Effector memory CD4-positive, alpha-beta T cell (primary cell): ENCODE measurements around the gene GPX1.

Experiments used
- DNase-seq, 3 donors: peaks; one replicate each; pipeline ENCODE4 v3.0.0-alpha.2; 2020
- H3K27ac ChIP-seq: 2 replicates; pipeline ENCODE4 v1.7.0; 2013; ENCODE audit warnings: mild to moderate bottlenecking, low read length, moderate library complexity; ENCODE audit not compliant: insufficient read depth, poor library complexity, severe bottlenecking
- H3K27me3 ChIP-seq: replicated peaks from 2 replicates; pipeline ENCODE4 v1.7.0; 2013; ENCODE audit warnings: mild to moderate bottlenecking, low read length; ENCODE audit not compliant: insufficient read depth, control insufficient read depth, poor library complexity, severe bottlenecking
- H3K36me3 ChIP-seq: 2 replicates; pipeline ENCODE4 v1.7.0; 2013; ENCODE audit warnings: mild to moderate bottlenecking, low read length, moderate library complexity; ENCODE audit not compliant: control insufficient read depth, insufficient read depth
- H3K4me1 ChIP-seq: 2 replicates; pipeline ENCODE4 v1.7.0; 2013; ENCODE audit warnings: low read length, mild to moderate bottlenecking; ENCODE audit not compliant: control insufficient read depth, insufficient read depth, poor library complexity, severe bottlenecking
- H3K4me3 ChIP-seq: 2 replicates; pipeline ENCODE4 v1.7.0; 2013; ENCODE audit warnings: low read length, low read depth, mild to moderate bottlenecking; ENCODE audit not compliant: insufficient read depth, poor library complexity, severe bottlenecking
- H3K9me3 ChIP-seq: 2 replicates; pipeline ENCODE4 v1.7.0; 2013; ENCODE audit warnings: mild to moderate bottlenecking, low read length, moderate library complexity; ENCODE audit not compliant: control insufficient read depth

The GPX1 gene

DNA sequence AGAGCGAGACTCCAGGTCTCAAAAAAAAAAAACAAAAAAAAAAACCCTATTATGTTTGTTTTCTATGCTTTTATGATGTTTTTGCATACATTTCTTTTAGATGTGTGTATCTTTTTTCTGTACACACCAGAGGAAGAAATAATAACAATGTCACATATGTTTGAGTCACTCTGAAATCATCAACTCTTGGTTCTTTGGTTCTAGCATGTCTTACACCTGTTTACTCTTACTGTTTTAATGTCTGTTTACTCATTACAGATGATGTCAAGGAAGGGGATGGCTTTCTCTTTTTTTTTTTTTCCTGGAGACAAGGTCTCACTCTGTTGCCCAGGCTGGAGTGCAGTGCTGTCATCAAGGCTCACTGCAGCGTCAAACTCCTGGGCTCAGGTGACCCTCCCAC lies 29.6 kb upstream of the GPX1 start:
- no peak for DNase-seq
- H3K4me3 ChIP-seq, result no peak overlapping the region
- peaks cover 9% of the 10 kb centered on the region for H3K4me1 ChIP-seq
- H3K27ac ChIP-seq, result no peak overlapping the region
- no peaks in the 10 kb centered on the region for H3K27me3 ChIP-seq
- no peaks in the 10 kb centered on the region for H3K9me3 ChIP-seq
- peaks cover 4% of the 10 kb centered on the region for H3K36me3 ChIP-seq

DNA sequence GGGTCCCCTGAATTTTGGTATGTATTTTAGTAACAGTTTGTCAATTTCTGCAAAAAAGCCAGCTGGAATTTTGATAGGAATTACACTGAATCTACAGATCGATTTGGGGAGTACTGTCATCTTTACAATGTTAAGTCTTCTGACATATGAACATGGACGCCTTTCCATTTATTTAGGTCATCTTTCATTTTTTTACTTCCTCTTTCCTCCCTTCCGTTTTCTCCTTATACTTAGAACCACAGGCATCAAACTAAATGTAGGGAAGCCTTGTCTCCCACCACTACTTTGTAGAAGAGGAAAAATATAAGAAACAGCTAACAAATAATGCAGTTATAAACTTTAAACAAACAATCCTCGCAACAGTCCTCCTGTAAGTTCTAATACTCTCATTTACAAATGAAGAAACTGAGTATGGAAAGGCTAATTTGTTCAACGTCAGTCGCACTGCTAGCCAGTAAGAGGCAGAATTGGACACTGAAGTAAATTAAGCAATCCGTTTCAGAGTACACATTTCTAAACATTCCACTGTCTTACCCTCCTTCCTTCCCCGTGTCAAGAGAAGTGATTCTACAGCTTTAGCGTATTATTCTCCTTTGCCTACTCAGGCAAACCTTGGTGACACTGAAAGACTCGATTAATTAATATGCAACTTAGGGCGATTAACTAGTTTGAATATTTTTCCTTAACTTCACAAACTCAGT lies 28.1 kb upstream of the GPX1 start:
- no peaks in the 10 kb centered on the region for H3K27me3 ChIP-seq
- H3K4me1 ChIP-seq, result peaks cover 9% of the 10 kb centered on the region
- peaks cover 4% of the 10 kb centered on the region for H3K36me3 ChIP-seq
- DNase-seq, result no peak
- no peak overlapping the region for H3K27ac ChIP-seq
- no peak overlapping the region for H3K4me3 ChIP-seq
- no peaks in the 10 kb centered on the region for H3K9me3 ChIP-seq

DNA sequence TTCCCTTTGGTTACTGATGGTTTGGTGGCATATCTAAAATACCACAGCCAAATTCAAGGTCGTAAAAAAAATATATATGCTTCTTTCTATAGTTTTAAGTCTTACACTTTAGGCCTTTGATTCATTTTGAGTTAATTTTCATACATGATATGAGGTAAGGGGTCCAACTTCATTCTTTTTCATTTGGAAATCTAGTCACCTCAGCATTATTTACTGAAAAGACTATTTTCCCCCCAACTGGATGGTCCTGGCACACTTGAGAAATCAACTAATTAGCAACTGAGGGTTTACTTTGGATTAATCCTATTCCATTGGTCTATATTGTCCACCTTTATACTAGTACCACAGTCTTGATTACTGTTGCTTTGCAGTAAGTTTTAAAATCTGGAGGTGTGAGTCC lies 27.5 kb upstream of the GPX1 start:
- Histone ChIP-seq H3K9me3 (no peaks in the 10 kb centered on the region), H3K36me3 (peaks cover 4% of the 10 kb centered on the region), H3K4me3 (no peak overlapping the region), H3K27me3 (no peaks in the 10 kb centered on the region), H3K27ac (no peak overlapping the region), H3K4me1 (peaks cover 9% of the 10 kb centered on the region)
- no peak for DNase-seq

GRCh38 chr3:49383387-49383786 lies 25.2 kb upstream of the GPX1 start:
- Histone ChIP-seq H3K27me3 (no peaks in the 10 kb centered on the region), H3K4me3 (no peak overlapping the region), H3K36me3 (no peaks in the 10 kb centered on the region), H3K9me3 (no peaks in the 10 kb centered on the region), H3K4me1 (peaks cover 9% of the 10 kb centered on the region), H3K27ac (no peak overlapping the region)
- DNase-seq, result no peak

GRCh38 chr3:49378249-49378895 lies 20.2 kb upstream of the GPX1 start:
- H3K36me3 ChIP-seq, result peaks cover 25% of the 10 kb centered on the region

GRCh38 chr3:49377483-49377882 lies 19.3 kb upstream of the GPX1 start:
- H3K27ac ChIP-seq, result peak overlapping the region; percentile 22
- H3K4me1 ChIP-seq, result no peaks in the 10 kb centered on the region
- H3K36me3 ChIP-seq, result peaks cover 34% of the 10 kb centered on the region
- no peaks in the 10 kb centered on the region for H3K9me3 ChIP-seq
- H3K27me3 ChIP-seq, result no peaks in the 10 kb centered on the region
- H3K4me3 ChIP-seq, result no peak overlapping the region
- DNase-seq, result peak in 2 of 3 donors; percentile 8 to 40

More at GRCh38 chr3:49378249-49378895, 20.2 kb upstream of the GPX1 start:
- Histone ChIP-seq H3K27me3 (no peaks in the 10 kb centered on the region), H3K27ac (no peak overlapping the region), H3K4me3 (no peak overlapping the region), H3K9me3 (no peaks in the 10 kb centered on the region), H3K4me1 (no peaks in the 10 kb centered on the region)
- DNase-seq, result no peak

DNA sequence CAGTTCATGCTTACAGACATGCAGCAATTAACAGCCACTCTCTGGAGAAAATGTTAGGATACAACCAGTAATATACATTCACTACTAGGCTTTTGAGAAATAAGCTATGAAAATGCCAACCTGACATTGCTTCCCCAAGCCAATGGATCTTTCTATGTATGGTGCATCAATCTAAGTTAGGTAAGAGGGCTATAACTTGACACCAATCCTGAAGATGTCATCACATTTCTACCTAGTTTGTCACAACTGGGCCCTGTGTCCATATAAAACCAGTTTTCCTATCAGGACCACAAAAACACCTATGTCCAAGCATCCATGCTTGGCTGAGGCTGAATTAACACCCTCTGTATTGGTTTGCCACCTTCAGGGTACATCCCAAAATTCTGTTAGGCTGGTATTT lies 13.8 kb upstream of the GPX1 start:
- Histone ChIP-seq H3K36me3 (peaks cover 59% of the 10 kb centered on the region), H3K27me3 (no peaks in the 10 kb centered on the region), H3K4me1 (no peaks in the 10 kb centered on the region), H3K27ac (no peak overlapping the region), H3K4me3 (no peak overlapping the region), H3K9me3 (no peaks in the 10 kb centered on the region)
- DNase-seq, result no peak

- Histone ChIP-seq H3K4me3 (no peak overlapping the region), H3K27me3 (no peaks in the 10 kb centered on the region), H3K36me3 (peaks cover 68% of the 10 kb centered on the region), H3K4me1 (no peaks in the 10 kb centered on the region), H3K27ac (no peak overlapping the region), H3K9me3 (no peaks in the 10 kb centered on the region)
- DNase-seq, result no peak
Measured at GRCh38 chr3:49370585-49371290, 12.6 kb upstream of the GPX1 start.

- H3K36me3 ChIP-seq, result peaks cover 62% of the 10 kb centered on the region
- H3K4me3 ChIP-seq, result no peak overlapping the region
- peaks cover 13% of the 10 kb centered on the region for H3K4me1 ChIP-seq
- no peak for DNase-seq
- H3K27ac ChIP-seq, result no peak overlapping the region
- H3K27me3 ChIP-seq, result no peaks in the 10 kb centered on the region
- no peaks in the 10 kb centered on the region for H3K9me3 ChIP-seq
Measured at GRCh38 chr3:49362561-49362960, 4.4 kb upstream of the GPX1 start.

DNA sequence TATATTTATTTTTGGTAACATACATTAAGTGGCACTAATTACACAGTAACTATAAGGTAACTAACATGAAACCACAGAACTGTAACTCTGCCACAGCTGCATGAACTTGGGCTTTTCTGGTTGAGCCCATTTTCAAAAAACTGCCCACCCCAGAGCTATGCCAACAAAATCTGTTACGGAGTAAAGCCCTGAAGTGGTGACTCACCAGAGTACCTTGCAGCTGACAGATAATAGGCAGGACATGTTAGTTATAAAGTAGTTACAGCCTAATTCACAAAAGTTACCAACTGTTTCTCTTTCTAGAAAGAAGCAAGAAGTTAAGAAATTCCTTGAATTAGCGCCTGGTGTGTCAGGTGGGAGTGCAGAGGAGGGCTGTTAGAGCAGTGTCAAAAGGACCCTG lies 1.5 kb upstream of the GPX1 start:
- no peaks in the 10 kb centered on the region for H3K27me3 ChIP-seq
- H3K36me3 ChIP-seq, result peaks cover 41% of the 10 kb centered on the region
- no peak overlapping the region for H3K27ac ChIP-seq
- no peaks in the 10 kb centered on the region for H3K9me3 ChIP-seq
- no peak overlapping the region for H3K4me3 ChIP-seq
- DNase-seq, result no peak
- H3K4me1 ChIP-seq, result peaks cover 26% of the 10 kb centered on the region
